K562 (cell line): ENCODE measurements around the gene MYH11. TPM values are rescaled to one million over a fixed set of nuclear protein-coding genes. Genes with fewer than 3 reads are reported as not detected.

Experiments used
- ATAC-seq: fragments of 200-7000 bp; cut with Tn5 transposase; 3 replicates; pipeline ENCODE4 v1.9.1; 2020; ENCODE audit warnings: moderate library complexity
- BruUV-seq: library from RNA; stranded (reverse); fragments of 400-500 nt; replicated peaks from 2 replicates; lab custom pipeline; 2021; lab: Mats Ljungman, UMichigan
- CTCF ChIA-PET: fragments of 300-600 bp; formaldehyde crosslinking; extraction: SDS; loops from one replicate; lab custom pipeline; 2021; ENCODE audit warnings: low intra/inter-chr PET ratio; lab: Yijun Ruan, JAX
- POLR2A ChIA-PET: fragments of 300-600, 350-650 bp; sonication (Branson Sonifier 250); formaldehyde crosslinking; extraction: SDS; loops from one replicate; lab custom pipeline; 2021; ENCODE audit warnings: antibody characterized with exemption, inconsistent platforms; lab: Yijun Ruan, JAX
- DNase-seq, 4 experiments: peaks; one replicate each; pipeline versions ENCODE4 v3.0.0 to v3.0.0-alpha.2; 2011 to 2018; ENCODE audit warnings: low spot score in 3 of 4, mixed read lengths in 3 of 4; ENCODE audit errors: extremely low read depth in 1 of 4
- FAIRE-seq: peaks from 2 replicates; lab custom pipeline; 2011; peaks lifted over from hg19 to GRCh38; lab: Jason Lieb, UNC
- H2AFZ ChIP-seq: 2 replicates; pipeline ENCODE4 v1.6.0; 2011; ENCODE audit warnings: low read depth, low read length, control low read depth, inconsistent platforms
- H3K27ac ChIP-seq: fragments of 200-600 bp; 3 replicates; pipeline ENCODE4 v1.8.0; 2011; ENCODE audit warnings: low read depth, mild to moderate bottlenecking, control low read depth, inconsistent platforms, low read length, moderate library complexity, mixed read lengths; ENCODE audit errors: extremely low read depth
- H3K27me3 ChIP-seq, 2 experiments: fragments of 300-600 bp in 1 of 2; 2 replicates in 1 of 2; 3 replicates in 1 of 2; pipeline versions ENCODE4 v1.6.0 to v1.8.0; 2011; ENCODE audit warnings: inconsistent platforms in 2 of 2, low read length in 2 of 2, mild to moderate bottlenecking in 1 of 2, mixed read lengths in 1 of 2, moderate library complexity in 1 of 2; ENCODE audit not compliant: control insufficient read depth in 2 of 2, insufficient read depth in 2 of 2
- H3K36me3 ChIP-seq: fragments of 300-600 bp; 3 replicates; pipeline ENCODE4 v1.8.0; 2011; ENCODE audit warnings: mild to moderate bottlenecking, low read length, inconsistent platforms; ENCODE audit not compliant: control insufficient read depth, insufficient read depth
- H3K4me1 ChIP-seq, 2 experiments: fragments of 200-600 bp in 1 of 2; replicated peaks in 1 of 2; 2 replicates in 1 of 2; 3 replicates in 1 of 2; pipeline versions ENCODE4 v1.5.1 to v1.8.0; 2011; ENCODE audit warnings: inconsistent platforms in 2 of 2, low read length in 2 of 2, mild to moderate bottlenecking in 1 of 2, mixed read lengths in 1 of 2, moderate library complexity in 1 of 2; ENCODE audit not compliant: control insufficient read depth in 2 of 2, insufficient read depth in 2 of 2
- H3K4me2 ChIP-seq: 2 replicates; pipeline ENCODE4 v1.6.1; 2011; ENCODE audit warnings: low read length, control low read depth, inconsistent platforms, mixed read lengths; ENCODE audit not compliant: insufficient read depth
- H3K4me3 ChIP-seq: fragments of 200-600 bp; sonication (generic), shearing (Covaris generic); 2 replicates; pipeline ENCODE4 v1.5.1; 2016; ENCODE audit warnings: control low read depth, inconsistent platforms
- H3K79me2 ChIP-seq: fragments of 200-600 bp; 3 replicates; pipeline ENCODE4 v1.8.0; 2011; ENCODE audit warnings: low read length, inconsistent platforms; ENCODE audit not compliant: control insufficient read depth, insufficient read depth
- H3K9ac ChIP-seq, 2 experiments: 2 replicates each; pipeline versions ENCODE4 v1.6.0 to v1.6.1; 2011; ENCODE audit warnings: low read depth in 2 of 2, low read length in 2 of 2, control low read depth in 1 of 2, inconsistent platforms in 1 of 2, mild to moderate bottlenecking in 1 of 2, mixed read lengths in 1 of 2; ENCODE audit not compliant: insufficient read depth in 1 of 2
- H3K9me1 ChIP-seq: one replicate; pipeline ENCODE4 v1.6.0; 2011; ENCODE audit warnings: inconsistent platforms, mild to moderate bottlenecking, low read length, moderate library complexity; ENCODE audit not compliant: control insufficient read depth, insufficient read depth
- H3K9me3 ChIP-seq: replicated peaks from 2 replicates; pipeline ENCODE4 v1.5.1; 2011; ENCODE audit warnings: low read depth, low read length, inconsistent platforms; ENCODE audit not compliant: control insufficient read depth, insufficient read depth
- H4K20me1 ChIP-seq: replicated peaks from 2 replicates; pipeline ENCODE4 v1.6.1; 2011; ENCODE audit warnings: low read length, inconsistent platforms, mixed read lengths; ENCODE audit not compliant: control insufficient read depth, insufficient read depth
- AFF1 ChIP-seq, 2 experiments: fragments of 450-650 bp; IDR thresholded peaks; 2 replicates each; pipeline ENCODE4 v1.6.1; 2018; ENCODE audit warnings: mild to moderate bottlenecking in 2 of 2, low read depth in 1 of 2; ENCODE audit not compliant: partially characterized antibody in 2 of 2
- C11orf30 ChIP-seq: fragments of 450-650 bp; IDR thresholded peaks from 2 replicates; pipeline ENCODE4 v1.6.1; 2016; ENCODE audit warnings: low read depth, mild to moderate bottlenecking
- HINFP ChIP-seq: fragments of 450-650 bp; conservative IDR thresholded peaks from 2 replicates; pipeline ENCODE4 v1.6.1; 2016; ENCODE audit warnings: missing genetic modification characterization, low read depth, mild to moderate bottlenecking, control low read depth, missing compliant biosample characterization
- IRF9 ChIP-seq: fragments of 450-650 bp; IDR thresholded peaks from 2 replicates; pipeline ENCODE4 v1.6.1; 2016; ENCODE audit warnings: missing biosample characterization, missing genetic modification characterization
- KAT2B ChIP-seq: IDR thresholded peaks from one replicate; pipeline ENCODE4 v1.6.1; 2012; ENCODE audit warnings: low read depth, mild to moderate bottlenecking, control low read depth, inconsistent platforms, low read length, moderate library complexity
- MBD2 ChIP-seq: sonication (generic); IDR thresholded peaks from 2 replicates; pipeline ENCODE4 v1.6.1; 2016; ENCODE audit warnings: low read depth, borderline replicate concordance
- MXI1 ChIP-seq: IDR thresholded peaks from 2 replicates; pipeline ENCODE4 v1.6.1; 2011; ENCODE audit warnings: low read depth, mild to moderate bottlenecking, improper control_type of control experiment, low read length
- SRSF7 ChIP-seq: fragments of 200-400 bp; formaldehyde crosslinking; optimal IDR thresholded peaks from 2 replicates; pipeline ENCODE3; 2017; ENCODE audit warnings: mild to moderate bottlenecking, low read depth, low read length
- ZBTB26 ChIP-seq: fragments of 450-650 bp; formaldehyde crosslinking; IDR thresholded peaks from 2 replicates; pipeline ENCODE4 v1.4.0; 2022; ENCODE audit warnings: missing genetic modification characterization
- ZNF121 ChIP-seq: sonication (generic); formaldehyde crosslinking; conservative IDR thresholded peaks from 2 replicates; pipeline ENCODE4 v1.8.0; 2022; ENCODE audit warnings: missing genetic modification reagents
- WGBS: fragments of 100-300 bp; shearing (Covaris generic); methylation state at CpG from one replicate; pipeline ENCODE4 v1.1.6; 2016; ENCODE audit warnings: low coverage, mixed read lengths; ENCODE audit not compliant: insufficient coverage; ENCODE audit errors: missing lambda C conversion rate; 5-methylcytosine and 5-hydroxymethylcytosine counted together
- in situ Hi-C: fragments of 300-500 bp; cut with MboI; formaldehyde crosslinking; loops from 4 replicates; pipeline ENCODE4 v1.15.0; 2018; ENCODE audit warnings: inconsistent platforms, mixed read lengths
- intact Hi-C: fragments of 100-400 bp; cut with micrococcal nuclease; formaldehyde crosslinking; loops from 2 replicates; pipeline ENCODE4 v1.14.2; 2022
- polyA plus RNA-seq, 8 experiments: library from polyadenylated mRNA; depleted of rRNA in 4 of 8; stranded (reverse) in 5 of 8; unstranded in 3 of 8; fragments of >200 nt; fragmentation: Nextera tagmentation in 2 of 8; fragmentation: Illumina TruSeq in 1 of 8; extraction: Ambion mirVana in 2 of 8; extraction: Trizol in 1 of 8; gene quantifications; 2 replicates each; pipeline versions ENCODE4 v1.2.1 to v1.2.3, GENCODE V29; 2011 to 2014; ENCODE audit warnings: inconsistent platforms in 1 of 8, missing spikeins in 1 of 8
- total RNA-seq, 7 experiments: library from RNA; depleted of rRNA in 6 of 7; stranded (reverse); fragments of >200 nt in 6 of 7; fragmentation: Illumina TruSeq in 2 of 7; extraction: Trizol in 2 of 7; gene quantifications; 2 replicates each; pipeline versions ENCODE4 v1.2.1 to v1.2.3, GENCODE V29; 2011 to 2021; ENCODE audit warnings: low replicate concordance in 1 of 7

Gene MYH11
- total and polyA plus RNA-seq, 9 of the 15 experiments (the other 6 are each of a cell fraction or from before 2014, with no cell fraction given), result 0.05 to 0.47 (median 0.08) TPM; not detected in 5

GRCh38 chr16:15780805-15781204 lies 76.0 kb downstream of the MYH11 start (continued):
- TF ChIP-seq SRSF7, result no peak
- TF ChIP-seq MBD2, result no peak

- ATAC-seq (no peak), FAIRE-seq (no peak), DNase-seq (no peak)
- Histone ChIP-seq H3K79me2 (no peaks in the 10 kb centered on the region), H3K4me1 (peaks cover 0 to 3% of the 10 kb centered on the region in 2 experiments; a peak in 2 of 5 replicates), H3K9me1 (no peaks in the 10 kb centered on the region), H3K4me2 (no peak overlapping the region), H4K20me1 (0 out of 2 replicates have a peak, but pooled peaks cover 4% of the 10 kb centered on the region), H2AFZ (no peak overlapping the region), H3K36me3 (no peaks in the 10 kb centered on the region), H3K9me3 (no peaks in the 10 kb centered on the region), H3K27ac (no peak overlapping the region), H3K9ac (no peak overlapping the region), H3K4me3 (no peak overlapping the region), H3K27me3 (peaks cover 13 to 40% of the 10 kb centered on the region in 2 experiments; a peak in 4 of 5 replicates)
- TF ChIP-seq C11orf30 (no peak), MBD2 (no peak), IRF9 (no peak), AFF1 (IDR thresholded peaks at IDR 0.05; ENCODE audit: low read depth in 1 of 2, partially characterized antibody in 2 of 2) (no peak), ZBTB26 (CRISPR knock-in tag) (no peak), ZNF121 (no peak), KAT2B (no peak), HINFP (no peak), MXI1 (no peak)
- BruUV-seq, result no TSS peak
- WGBS, result 6% methylated on average over 8 of the region's 8 CpGs
- in situ Hi-C loops, result loop anchor here (5.0 kb wide), 2 partner anchors 347 to 412 kb away; no protein-coding TSS in a partner anchor
- CTCF ChIA-PET, result no interaction called here
- intact Hi-C loops, result loop anchor here (5.0 kb wide), 1 partner anchor 42 kb away; no protein-coding TSS in a partner anchor
- POLR2A ChIA-PET, result interaction anchor here (0.6 kb wide), 1 partner anchor 212 kb away, joined by 3 read pairs; no protein-coding TSS in a partner anchor
Measured at GRCh38 chr16:15779664-15780351, 77.0 kb downstream of the MYH11 start.
